Smooth muscle cell (in vitro differentiated cells): ENCODE results near the gene THRA. TPM values are rescaled to one million over a fixed set of nuclear protein-coding genes. Genes with fewer than 3 reads are reported as not detected.

Experiments
- DNase-seq: peaks from one replicate; lab custom pipeline; 2025; ENCODE audit not compliant: unreplicated experiment; lab: John Stamatoyannopoulos, UW
- H2AFZ ChIP-seq: fragments of 200-600 bp; sonication (generic); 2 replicates; pipeline ENCODE4 v1.6.0; 2016; ENCODE audit warnings: antibody characterized with exemption, low read depth, mild to moderate bottlenecking
- H3F3A ChIP-seq: fragments of 200-600 bp; sonication (generic); 2 replicates; pipeline ENCODE4 v1.6.0; 2017; ENCODE audit warnings: antibody characterized with exemption, low read depth
- H3K27ac ChIP-seq: fragments of 200-600 bp; sonication (generic); 2 replicates; pipeline ENCODE4 v1.5.1; 2016; ENCODE audit warnings: low read depth, mild to moderate bottlenecking
- H3K27me3 ChIP-seq: fragments of 200-600 bp; sonication (generic); 2 replicates; pipeline ENCODE4 v1.6.1; 2016; ENCODE audit warnings: low read depth, mild to moderate bottlenecking
- H3K36me3 ChIP-seq: fragments of 200-600 bp; sonication (generic); 2 replicates; pipeline ENCODE4 v1.5.1; 2016; ENCODE audit warnings: low read depth
- H3K4me1 ChIP-seq: fragments of 200-600 bp; sonication (generic); 2 replicates; pipeline ENCODE4 v1.5.1; 2016; ENCODE audit warnings: low read depth
- H3K4me2 ChIP-seq: fragments of 200-600 bp; sonication (generic); 2 replicates; pipeline ENCODE4 v1.6.0; 2016; ENCODE audit warnings: mild to moderate bottlenecking
- H3K4me3 ChIP-seq: fragments of 200-600 bp; sonication (generic); 2 replicates; pipeline ENCODE4 v1.5.1; 2016; ENCODE audit warnings: mild to moderate bottlenecking
- H3K79me2 ChIP-seq: fragments of 200-600 bp; sonication (generic); 2 replicates; pipeline ENCODE4 v1.6.0; 2016; ENCODE audit warnings: low read depth, mild to moderate bottlenecking
- H3K9ac ChIP-seq: fragments of 200-600 bp; sonication (generic); 2 replicates; pipeline ENCODE4 v1.6.0; 2016; ENCODE audit warnings: low read depth
- H3K9me3 ChIP-seq: fragments of 200-600 bp; sonication (generic); replicated peaks from 2 replicates; pipeline ENCODE4 v1.5.1; 2016; ENCODE audit warnings: low read depth
- H4K20me1 ChIP-seq: fragments of 200-600 bp; sonication (generic); 2 replicates; pipeline ENCODE4 v1.6.0; 2016; ENCODE audit warnings: low read depth
- CTCF ChIP-seq: fragments of 200-600 bp; sonication (generic); IDR thresholded peaks from 2 replicates; pipeline ENCODE4 v1.5.1; 2017; ENCODE audit warnings: borderline replicate concordance, mild to moderate bottlenecking, antibody characterized with exemption; ENCODE audit not compliant: insufficient read depth, poor library complexity, severe bottlenecking
- WGBS: methylation state at CpG from one replicate; pipeline ENCODE4 v1.1.7; 2016; ENCODE audit warnings: low lambda C conversion rate; 5-methylcytosine and 5-hydroxymethylcytosine counted together
- polyA plus RNA-seq: library from polyadenylated mRNA; unstranded; fragments of >200 nt; fragmentation: Nextera tagmentation; extraction: Ambion mirVana; gene quantifications from 2 replicates; pipeline ENCODE4 v1.2.1, GENCODE V29; 2016
- total RNA-seq: library from RNA; depleted of rRNA; stranded (reverse); fragments of >200 nt; gene quantifications from 2 replicates; pipeline ENCODE4 v1.2.3, GENCODE V29; 2014

THRA gene
- total and polyA plus RNA-seq, 2 experiments from 2014 or later, result 15.6 to 21.2 TPM

GRCh38 chr17:40089077-40089895, 26.5 kb downstream of the THRA start:
- no peaks in the 10 kb centered on the region for H3K36me3 ChIP-seq
- no peak overlapping the region for H2AFZ ChIP-seq
- no peaks in the 10 kb centered on the region for H3K27me3 ChIP-seq

GRCh38 chr17:40090237-40091119, 27.7 kb downstream of the THRA start:
- H3K4me2 ChIP-seq, result no peak overlapping the region
- H3K4me3 ChIP-seq, result no peak overlapping the region
- no peak overlapping the region for H2AFZ ChIP-seq
- no peaks in the 10 kb centered on the region for H4K20me1 ChIP-seq
- TF ChIP-seq CTCF, result no peak
- peaks cover 15% of the 10 kb centered on the region for H3F3A ChIP-seq
- no peaks in the 10 kb centered on the region for H3K27me3 ChIP-seq
- H3K4me1 ChIP-seq, result no peaks in the 10 kb centered on the region
- H3K79me2 ChIP-seq, result no peaks in the 10 kb centered on the region
- H3K36me3 ChIP-seq, result no peaks in the 10 kb centered on the region
- H3K27ac ChIP-seq, result no peak overlapping the region
- H3K9ac ChIP-seq, result no peak overlapping the region
- H3K9me3 ChIP-seq, result no peaks in the 10 kb centered on the region
- no peak for DNase-seq
- 92% methylated on average over 14 of the region's 14 CpGs for WGBS

More at GRCh38 chr17:40089077-40089895, 26.5 kb downstream of the THRA start:
- H3K4me2 ChIP-seq, result no peak overlapping the region
- DNase-seq, result no peak
- no peaks in the 10 kb centered on the region for H3K9me3 ChIP-seq
- 94% methylated on average over 25 of the region's 26 CpGs for WGBS
- no peaks in the 10 kb centered on the region for H3K4me1 ChIP-seq
- H3F3A ChIP-seq, result peaks cover 7% of the 10 kb centered on the region
- no peak overlapping the region for H3K4me3 ChIP-seq
- H3K27ac ChIP-seq, result no peak overlapping the region
- TF ChIP-seq CTCF, result no peak
- H3K9ac ChIP-seq, result no peak overlapping the region
- no peaks in the 10 kb centered on the region for H3K79me2 ChIP-seq
- H4K20me1 ChIP-seq, result no peaks in the 10 kb centered on the region

GRCh38 chr17:40091691-40092397, 29.1 kb downstream of the THRA start:
- Histone ChIP-seq H3K36me3 (no peaks in the 10 kb centered on the region), H3K27me3 (no peaks in the 10 kb centered on the region), H3K4me3 (no peak overlapping the region), H3K27ac (no peak overlapping the region), H2AFZ (no peak overlapping the region), H3K9ac (no peak overlapping the region), H4K20me1 (peaks cover 6% of the 10 kb centered on the region), H3K79me2 (no peaks in the 10 kb centered on the region), H3K4me2 (no peak overlapping the region), H3K9me3 (no peaks in the 10 kb centered on the region), H3K4me1 (no peaks in the 10 kb centered on the region), H3F3A (peaks cover 16% of the 10 kb centered on the region)
- no peak for DNase-seq
- 80% methylated on average over 14 of the region's 18 CpGs for WGBS
- TF ChIP-seq CTCF, result no peak
